NCI-H446 (cell line): ENCODE results near the gene CENPO.

ENCODE experiments used
- DNase-seq, 2 experiments: peaks; one replicate each; lab custom pipeline; 2025; lab: John Stamatoyannopoulos, UW

The CENPO gene

DNA sequence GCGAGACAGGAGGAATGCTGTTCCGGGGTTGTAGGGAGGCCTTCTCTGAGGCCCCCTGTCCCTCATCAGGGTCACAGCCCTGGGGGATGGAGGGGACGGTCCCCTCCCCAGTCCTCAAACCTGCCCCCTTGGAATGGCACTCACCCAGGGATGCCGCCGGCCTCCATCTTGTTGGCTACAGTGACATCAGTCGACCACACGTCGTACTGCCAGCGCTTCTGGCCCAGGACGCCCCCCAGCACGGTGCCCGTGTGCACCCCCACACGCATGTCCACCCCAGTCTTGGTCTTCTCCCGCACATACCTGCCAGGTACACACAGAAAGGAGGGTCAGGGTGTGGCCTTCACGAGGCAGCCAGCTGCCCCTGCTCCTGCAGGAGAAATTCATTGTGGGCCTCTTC is 46.5 kb downstream of the CENPO start:
- no peak for DNase-seq

DNA sequence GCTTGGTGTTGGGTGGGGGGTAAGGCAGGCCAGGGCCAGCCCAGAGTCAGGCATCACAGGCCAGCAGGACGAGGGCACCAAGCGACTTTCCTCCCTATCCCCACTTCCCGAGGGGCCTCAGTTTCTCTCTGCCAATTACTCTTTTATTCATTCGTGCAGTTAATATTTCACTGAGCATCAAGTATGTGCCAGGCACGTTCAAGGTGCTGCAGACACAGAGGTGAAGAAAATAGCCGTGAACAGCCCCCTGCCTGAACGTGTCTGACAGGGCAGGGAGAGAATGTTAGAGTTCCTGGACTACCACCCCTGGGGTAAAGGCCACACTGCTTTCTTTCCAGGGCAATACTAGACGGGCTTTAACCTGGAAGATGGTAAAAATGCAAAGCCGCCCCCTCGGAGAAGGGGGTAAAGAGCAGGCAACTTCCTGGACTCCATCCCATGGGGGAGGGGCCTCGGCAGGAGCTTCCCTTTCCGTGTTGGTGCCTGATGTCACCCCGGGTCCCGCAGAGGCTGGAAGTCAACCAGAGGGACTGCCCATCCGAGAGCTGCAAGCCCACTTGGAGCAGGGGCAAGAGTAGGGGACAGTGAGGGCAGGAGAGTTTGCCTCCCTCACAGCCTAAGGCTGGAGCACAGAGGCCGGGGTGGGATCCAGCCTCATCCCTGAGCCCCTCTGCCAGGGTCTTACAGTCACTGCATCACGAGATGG is 47.1 kb downstream of the CENPO start:
- no peak for DNase-seq

DNA sequence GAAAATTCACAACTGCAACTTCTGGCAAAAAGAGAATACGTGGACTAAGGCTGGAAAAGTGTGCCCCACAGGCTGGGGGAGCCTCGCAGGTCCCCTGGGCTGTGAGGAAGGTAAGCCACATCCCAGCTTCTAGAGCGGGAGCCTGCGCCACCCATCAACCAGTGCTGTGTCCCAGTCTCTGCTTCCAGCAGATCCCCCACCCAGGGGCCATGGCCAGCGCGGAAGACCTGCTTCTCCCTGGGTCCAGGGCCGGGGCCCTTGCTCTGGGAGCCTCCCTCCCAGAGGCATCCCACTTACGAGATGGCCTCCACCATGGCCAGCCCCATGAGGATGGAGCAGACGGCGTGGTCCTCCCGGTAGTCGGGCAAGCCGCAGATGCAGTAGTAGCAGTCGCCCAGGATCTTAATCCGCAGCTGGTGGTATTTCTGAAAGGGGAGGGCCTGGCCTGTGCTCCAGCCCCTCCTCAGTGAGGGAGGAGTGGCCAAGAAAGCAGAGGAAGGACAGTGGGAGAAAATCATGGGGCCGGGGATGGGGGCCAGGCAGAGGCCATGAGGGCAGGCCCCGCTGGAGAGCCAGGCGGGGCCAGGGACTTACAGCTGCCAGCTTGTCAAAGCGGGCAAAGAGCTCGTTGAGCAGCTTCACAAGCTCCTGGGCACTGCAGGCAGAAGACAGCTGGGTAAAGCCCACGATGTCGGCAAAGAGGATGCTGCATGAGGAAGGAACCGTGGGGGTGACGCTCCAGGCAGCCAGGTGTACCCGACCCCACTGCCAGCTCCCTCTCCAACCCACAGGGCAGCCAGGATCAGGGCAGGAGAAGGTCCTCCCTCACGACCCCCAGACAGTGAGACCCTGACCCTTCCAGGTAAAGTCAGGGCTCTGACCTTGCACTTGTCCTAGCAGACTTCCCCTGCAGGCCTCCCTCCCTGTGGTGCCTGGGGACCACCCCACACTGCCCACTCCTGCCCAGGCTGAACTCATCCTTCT is 48.0 kb downstream of the CENPO start:
- no peak for DNase-seq

DNA sequence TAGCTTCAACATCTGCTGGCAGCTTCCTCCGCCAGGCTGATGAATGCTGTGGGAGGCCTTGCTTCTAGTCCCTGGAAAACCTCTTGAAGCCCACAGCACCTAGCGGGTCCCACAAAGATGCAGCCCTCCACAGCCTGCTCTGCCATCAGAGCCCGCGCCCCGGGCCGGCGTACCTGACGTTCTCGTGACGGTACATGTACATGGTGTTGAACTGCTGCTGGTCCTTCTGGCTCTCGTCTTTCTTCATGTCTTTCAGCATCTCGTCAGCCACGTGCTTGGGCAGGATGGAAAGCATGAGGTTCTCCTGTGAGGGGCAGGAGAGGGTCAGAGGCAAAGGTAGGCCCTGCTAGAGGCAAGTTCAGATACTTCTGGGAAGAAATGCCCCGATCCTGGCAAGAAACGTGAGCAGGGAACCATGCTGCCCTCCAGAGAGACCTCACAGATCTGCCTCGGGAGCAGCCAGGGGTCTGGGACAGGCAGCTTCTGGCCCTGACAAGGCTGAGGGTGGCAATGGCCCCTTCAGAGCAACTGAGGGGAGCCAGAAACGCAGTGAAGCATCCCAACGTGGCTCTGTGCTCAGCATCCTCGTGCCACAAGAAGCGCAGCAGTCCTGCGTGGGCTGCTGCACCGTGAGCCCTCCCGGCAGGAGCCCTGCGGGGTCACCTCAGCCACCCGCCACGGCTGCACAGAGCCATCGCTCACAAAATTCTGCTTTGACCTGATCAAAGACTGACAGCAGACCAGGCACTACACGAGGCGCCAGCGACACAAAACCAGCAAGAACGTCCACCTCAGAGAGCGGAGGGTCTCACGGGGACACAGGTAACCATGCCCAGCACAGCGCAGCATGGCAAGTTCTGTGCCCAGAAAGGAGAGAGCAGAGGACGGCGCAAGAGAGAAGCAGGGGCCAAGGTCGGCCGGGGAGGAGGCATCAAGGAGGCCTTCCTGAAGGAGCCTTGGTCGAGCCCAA is 49.1 kb downstream of the CENPO start:
- no peak for DNase-seq

DNA sequence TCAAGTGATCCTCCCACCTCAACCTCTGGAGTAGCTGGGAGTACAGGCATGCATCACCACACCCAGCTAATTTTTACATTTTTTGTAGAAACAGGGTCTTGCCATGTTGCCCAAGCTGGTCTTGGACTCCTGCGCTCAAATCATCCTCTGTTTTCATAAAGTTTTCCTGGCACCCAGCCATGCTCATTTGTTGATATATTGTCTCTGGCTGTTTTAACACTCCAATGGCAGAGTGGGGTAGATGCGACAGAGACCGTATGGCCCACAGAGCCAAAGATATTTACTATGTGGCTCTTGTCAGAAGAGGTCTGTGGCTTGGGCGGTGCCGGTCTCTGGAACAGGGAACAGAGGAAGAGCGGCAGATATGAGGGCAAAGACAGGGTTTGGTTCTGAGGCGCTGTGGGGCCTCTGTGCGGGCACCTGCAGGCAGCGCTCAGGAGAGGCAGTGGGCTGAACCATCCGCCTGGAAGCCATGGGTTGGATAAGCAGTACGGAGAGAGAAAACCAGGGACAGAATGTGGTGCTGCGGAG is 50.2 kb downstream of the CENPO start:
- no peak for DNase-seq

DNA sequence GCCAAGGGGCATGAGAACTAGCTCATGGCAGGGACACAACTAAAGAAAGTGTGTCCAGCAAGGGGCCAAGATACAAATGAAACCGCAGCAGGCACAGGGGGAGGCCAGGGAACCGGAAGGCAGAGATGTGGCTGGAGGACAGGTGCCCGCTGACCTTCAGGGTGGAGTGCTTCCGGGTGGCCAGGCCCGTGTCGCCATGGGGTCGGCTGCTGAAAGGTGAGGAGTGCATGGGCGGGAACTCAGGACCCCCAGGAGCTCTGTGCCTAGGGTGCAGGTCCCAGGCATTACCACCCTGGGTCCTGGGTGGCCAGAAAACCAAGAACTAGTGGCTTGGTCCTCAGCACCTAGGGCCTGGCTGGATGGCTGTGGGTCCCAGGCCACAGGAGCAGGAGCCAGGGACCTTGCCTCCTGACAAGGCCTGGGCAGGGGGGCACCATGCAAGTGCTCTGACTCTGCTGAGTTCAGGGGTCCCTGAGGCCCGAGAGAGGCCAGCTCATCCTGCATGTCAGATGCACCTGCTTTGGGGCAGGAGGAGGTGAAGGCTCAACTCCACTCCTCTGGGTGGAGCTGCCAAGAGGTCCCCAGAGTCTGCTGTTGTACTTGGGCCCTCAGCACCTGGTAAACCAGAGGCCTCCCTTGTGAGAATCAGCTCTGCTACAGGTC is 50.9 kb downstream of the CENPO start:
- no peak for DNase-seq

DNA sequence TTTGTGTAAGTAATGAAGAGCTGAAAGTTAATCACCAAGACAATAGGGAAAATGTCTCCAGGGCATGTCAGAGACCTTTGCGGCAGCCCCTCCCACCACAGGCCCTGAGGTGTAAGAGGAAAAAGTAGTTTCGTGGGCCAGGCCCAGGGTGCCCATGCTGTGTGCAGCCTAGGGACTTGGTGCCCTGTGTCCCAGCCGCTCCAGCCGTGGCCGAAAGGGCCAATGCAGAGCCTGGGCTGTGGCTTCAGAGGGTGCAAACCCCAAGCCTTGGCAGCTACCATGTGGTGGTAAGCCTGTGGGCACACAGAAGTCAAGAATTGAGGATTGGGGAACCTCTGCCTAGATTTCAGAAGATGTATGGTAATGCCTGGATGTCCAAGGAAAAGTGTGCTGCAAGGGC is 52.5 kb downstream of the CENPO start:
- no peak for DNase-seq

DNA sequence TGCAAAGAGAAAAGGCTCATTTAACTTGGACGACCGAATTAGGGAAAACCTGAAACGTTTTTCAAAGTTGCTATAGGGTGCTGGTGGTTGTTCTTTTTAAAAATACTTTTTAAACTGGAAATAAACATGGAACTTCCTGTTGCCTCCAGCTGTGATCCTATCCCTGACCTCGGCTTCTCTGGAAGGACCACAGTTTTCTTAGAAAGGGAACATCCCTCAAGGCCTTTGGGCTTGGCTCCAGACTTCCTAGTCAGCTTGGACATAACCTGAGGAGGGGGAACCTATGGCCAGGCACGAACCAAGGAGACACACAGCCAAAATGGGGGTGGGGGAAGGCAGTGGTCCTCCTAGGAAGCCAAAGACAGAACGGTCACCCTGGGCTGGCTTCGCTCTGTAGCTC is 57.7 kb downstream of the CENPO start:
- no peak for DNase-seq

DNA sequence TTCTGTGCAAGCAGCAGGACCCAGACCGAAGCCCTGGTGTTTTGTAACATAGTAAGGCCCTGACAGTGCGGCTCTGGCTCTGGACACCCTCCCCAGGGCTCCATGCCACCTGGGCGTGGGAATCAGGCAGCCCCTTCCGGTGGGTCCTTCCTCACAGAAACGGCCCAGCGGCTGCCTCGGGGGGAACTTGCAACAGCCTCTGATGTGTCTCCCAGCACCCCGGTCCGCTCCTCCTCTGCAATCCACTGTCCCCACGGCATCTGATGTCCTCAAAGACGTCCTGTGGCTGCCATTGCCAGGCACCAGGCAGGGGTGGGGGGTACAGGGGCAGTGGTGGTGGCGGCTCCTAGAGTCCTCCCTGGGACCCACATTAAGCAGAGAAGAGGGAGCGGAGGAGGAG is 58.8 kb downstream of the CENPO start:
- no peak for DNase-seq

DNA sequence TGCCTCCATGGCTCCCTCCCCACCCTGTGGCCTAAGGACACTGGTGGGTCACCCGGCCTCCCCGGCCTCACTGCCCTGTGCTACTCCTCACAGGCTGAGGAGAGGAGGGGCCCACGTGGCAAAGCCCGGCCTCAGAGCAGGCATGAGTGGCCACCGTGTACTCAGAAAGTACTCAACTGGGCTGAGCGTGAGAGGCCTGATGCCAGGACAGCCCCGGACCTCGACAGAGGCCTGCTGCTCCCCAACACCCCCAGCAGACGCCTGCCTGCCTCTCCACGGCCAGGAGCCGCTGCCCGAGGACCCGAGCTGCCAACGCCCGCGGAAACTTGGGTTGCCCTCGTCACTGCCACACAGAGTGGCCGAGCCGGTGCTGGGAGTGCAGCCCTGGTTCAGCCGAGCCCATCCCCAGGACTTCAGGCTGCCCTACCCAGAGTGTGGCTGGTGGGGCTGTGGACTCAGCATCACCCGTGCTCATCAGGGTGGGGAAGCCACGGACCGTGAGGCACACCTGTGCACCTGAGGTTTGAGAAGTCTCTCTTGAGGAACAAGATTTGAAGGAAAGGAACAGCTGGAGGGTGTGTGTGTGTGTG is 59.3 kb downstream of the CENPO start:
- DNase-seq: no peak

DNA sequence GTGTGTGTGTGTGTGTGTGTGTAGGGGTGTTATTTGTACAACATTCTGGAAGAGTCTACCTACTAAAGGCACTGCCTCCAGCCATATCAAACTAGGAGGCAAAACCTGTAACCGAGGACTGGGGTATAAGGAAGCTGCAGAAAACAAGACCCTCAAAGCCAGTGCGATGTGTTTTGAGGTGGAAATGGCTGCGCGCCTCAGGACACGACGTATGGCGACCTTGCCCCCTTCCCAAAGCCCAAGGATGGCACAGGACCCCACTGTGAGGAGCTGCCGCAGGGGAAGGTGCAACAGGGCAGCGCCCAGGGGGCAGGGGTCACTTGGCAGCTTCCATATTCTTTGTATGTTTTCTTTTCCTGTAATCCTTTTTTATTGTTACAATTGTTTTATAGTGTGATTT is 59.8 kb downstream of the CENPO start:
- no peak for DNase-seq

DNA sequence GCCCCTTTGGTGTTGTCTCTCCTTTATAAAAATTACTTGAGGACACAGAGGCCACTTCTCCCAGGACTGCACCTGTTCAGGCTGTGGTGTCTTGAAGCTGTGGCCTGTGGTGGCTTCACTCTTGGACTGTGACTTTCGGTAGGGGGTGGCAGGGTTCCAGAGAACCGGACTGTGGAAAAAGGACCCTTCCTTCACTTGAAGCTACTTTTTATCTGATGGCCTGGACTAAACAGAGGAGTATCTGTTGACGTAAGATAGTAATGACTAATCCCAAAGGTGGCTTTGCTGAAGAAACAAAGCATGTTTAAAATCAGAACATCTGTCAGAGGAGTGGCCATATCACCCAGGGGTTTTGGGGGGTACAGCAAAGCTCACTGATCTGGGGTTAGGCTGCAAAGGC is 60.8 kb downstream of the CENPO start:
- DNase-seq: no peak

DNA sequence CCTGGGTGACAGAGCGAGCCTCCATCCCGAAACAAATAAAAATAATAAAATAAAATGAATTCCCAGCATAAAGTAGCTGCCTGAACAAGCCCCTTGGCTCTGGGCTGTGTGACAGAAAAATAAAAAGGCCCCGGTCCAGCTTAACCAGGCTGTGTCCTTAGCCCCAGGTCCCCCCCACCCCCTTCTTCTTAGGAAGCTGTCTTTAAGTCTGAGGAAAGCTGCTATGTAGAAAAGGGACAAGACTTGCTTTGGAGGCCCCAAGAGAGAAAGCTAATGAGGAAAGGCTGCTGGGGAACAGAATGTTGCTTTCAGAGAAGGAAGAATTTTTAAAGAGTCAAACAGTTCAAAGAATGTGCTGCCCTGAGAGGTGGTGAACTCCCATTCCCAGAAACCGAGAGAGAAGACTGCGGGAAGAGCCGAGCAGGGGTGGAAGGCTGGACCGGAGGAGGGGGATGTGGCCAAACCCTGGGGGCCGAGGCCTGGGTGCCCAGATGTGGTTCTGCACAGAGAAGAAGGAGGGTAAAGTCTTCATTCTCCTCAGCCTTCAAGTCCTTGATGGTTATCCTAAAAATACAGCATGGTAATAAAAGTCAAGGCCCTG is 61.9 kb downstream of the CENPO start:
- no peak for DNase-seq

DNA sequence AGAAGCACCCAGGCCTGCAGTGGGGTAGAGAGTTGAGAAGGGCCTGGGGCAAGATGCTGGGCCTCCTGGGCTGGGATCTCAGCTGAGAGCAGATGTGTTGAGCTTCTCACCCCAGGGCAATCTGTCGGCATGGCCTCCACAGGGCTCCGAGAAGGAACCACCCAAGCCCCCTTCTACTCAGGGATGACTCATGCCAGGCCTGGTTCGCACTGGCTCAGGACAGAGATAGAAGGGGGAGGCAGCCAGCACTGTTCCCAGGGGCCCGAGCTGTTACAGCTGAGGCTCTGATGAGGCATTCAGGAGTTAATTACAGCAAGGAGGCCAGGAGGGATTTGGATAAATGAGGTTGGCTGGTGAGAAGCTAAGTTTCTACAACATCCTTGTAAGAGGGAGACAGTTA is 62.5 kb downstream of the CENPO start:
- peak; percentile 15 to 68 for DNase-seq

DNA sequence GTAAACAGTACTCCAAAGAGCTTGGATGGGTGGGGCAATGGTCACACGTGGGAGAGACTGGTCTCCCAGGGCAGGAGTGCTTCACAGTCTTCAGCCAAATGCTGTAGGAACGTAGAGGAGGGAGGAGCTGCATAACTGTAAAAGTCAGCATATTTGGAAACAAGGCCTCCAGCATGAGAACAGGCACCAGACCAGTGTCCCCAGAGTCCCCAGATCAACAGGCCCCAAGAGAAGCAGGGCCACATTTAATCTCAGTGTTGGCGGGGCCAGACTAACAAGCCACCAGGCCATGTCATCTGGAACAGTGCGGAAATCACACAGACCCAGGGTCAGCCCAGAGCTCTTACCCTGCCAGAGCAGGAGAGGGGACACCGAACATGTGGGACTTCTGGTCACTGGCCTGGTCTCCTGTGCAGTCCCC is 63.6 kb downstream of the CENPO start:
- no peak for DNase-seq

DNA sequence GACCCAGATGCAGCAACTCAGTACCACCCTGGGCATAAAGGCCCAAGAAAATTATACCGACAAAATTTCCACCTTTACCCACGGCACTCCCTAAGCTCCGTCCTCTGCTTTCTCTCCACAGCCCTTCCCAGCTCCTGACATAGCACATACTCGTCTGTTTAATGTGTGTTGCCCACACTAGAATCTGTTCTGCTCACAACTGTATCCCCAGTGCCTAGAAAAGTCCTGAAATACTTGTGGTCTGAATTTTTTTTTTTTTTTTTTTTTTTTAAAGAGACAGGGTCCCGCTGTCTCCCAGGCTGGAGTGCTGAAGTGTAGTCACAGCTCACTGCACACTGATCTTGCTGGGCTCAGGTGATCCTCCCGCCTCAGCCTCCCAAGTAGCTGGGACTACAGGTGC is 64.5 kb downstream of the CENPO start:
- no peak for DNase-seq

DNA sequence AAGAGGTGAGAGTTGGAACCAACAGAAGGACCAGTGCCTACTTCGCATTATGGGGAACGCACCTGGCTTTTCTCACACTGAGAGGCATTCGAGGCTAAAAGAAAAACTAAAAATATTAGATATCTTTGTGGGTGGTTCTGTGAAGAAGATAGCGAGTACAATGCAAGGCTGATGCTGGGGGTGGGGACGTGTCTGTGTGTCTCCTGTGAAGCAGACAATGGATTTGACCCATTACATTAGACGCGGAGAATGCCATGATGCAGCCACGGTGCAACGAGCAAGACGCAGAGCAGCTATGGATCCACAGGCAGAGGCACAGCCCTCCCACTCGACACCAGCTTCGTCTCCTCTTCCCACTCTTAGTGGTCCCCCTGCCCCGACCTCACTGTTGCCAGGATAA is 65.8 kb downstream of the CENPO start:
- no peak for DNase-seq

DNA sequence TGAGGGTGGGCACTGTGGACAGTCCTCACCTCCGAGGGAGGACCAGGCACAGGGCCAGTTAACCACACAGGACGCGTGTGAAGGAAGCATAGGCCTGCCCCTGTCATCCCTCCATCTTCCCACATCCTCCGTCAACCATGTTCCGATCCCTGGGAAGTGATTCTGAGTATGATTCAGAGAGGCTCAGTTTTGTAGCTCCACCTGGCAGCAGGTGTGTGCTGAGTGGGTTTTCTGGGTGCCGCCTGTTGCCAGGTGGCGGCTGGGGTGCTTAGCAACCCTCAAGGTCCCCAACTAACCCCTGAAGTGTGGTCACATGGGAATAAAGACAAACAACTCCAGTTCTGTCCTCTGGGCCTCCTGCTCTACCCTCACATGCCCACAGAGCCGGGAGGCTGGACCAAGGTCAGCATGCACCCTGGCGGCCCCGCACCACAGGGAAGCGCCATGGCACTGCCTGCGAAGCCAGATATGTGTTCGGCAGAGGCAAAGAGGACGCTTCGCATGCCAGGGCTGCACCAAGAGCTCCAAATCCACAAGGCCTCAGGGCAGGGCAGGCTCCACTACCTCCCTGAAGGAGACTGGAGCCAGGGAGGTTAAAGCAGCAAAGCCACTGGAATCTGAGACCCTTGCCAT is 66.9 kb downstream of the CENPO start:
- DNase-seq: no peak

DNA sequence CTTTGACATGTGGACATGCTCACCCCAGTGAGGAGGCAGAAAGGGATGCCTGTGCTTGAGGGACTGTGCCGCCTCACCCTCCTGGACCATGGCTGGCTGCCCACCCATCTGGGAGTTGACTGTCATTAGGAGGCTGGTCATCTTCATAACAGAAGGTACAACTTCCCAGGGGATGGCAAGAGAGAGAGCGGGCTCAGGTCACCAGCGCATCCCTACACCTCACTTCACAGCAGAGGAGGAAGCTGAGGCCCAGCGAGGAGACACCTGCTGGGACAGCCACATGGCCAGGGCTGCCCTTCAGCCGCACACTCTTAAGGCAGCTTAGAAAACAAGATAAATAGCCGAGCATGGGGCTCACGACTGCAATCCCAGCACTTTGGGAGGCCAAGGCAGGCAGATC is 67.4 kb downstream of the CENPO start:
- no peak for DNase-seq

DNA sequence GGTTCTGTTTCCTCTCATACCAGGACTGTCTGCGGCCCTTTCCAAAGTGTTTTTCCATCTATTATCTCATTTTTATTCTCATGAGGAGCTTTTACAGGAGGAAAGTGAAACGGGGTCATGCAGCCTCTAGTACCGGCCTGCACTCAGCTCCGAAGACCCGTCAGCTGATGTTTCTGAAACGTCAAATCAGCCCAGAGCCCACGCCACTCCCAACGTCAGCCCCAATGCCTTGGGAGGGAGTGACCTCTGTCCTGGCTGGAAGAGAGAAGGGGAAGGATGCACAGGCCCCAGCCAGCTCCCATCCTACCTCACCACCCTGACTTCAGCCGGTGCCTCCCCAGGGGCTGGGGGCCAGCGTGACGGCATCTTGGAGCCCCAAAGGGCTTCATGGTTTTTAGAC is 68.3 kb downstream of the CENPO start:
- no peak for DNase-seq
